ENCODE results near the gene KRT79. TPM values are rescaled to one million over a fixed set of nuclear protein-coding genes. Genes with fewer than 3 reads are reported as not detected.

KRT79 gene
- total and polyA plus RNA-seq, 11 donors = 0.24 TPM; not detected in 10

DNA sequence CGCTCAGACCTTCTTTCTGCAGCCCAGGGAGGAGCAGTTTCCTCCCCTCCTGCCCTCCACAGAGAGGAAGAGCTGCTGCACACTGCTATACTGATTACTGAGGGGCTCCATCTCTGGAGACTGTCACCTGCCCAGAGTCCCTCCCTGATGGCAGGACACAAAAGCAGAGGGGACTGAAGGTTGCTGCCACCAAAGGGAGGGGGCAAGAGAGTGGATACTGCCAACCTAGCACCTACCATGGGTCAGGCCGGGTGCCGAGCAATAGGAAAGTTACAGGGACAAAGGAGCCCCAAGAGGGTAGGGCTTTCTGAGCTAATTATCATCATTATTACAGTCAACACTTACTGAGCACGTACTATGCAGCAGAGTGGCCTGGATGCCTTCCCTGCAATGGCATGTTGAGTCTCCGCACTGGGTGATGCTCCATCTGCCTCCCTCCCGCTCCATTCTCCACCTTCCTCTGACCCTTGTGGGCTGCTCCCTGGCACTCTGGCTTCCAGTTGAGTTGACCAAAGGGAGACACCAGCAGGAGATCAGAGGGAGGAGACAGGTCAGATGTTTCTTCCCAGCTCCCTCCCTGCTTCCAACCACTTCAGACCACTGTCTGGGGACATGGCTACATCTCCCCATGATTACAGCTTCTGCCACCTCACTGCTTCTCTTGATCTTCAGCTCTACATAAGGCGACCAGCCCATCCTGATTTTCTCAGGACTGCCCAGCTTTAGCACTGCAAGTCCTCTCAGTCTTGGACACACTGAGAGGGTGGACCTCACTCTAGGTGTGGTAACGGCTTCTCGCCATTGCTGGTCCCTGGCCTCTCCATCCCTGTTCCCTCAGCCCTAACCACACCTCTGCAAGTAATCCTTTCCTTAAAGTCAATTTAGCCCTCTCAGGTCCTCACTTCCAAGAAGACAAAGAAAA lies 2.6 kb upstream of the KRT79 start:
- no peak overlapping the region for H3K27ac ChIP-seq
- H3K4me3 ChIP-seq = no peak overlapping the region
- ATAC-seq = no peak
- H3K36me3 ChIP-seq = no peaks in the 10 kb centered on the region
- no peak for TF ChIP-seq POLR2A (IDR thresholded peaks at IDR 0.05)
- TF ChIP-seq, protein P1, sequence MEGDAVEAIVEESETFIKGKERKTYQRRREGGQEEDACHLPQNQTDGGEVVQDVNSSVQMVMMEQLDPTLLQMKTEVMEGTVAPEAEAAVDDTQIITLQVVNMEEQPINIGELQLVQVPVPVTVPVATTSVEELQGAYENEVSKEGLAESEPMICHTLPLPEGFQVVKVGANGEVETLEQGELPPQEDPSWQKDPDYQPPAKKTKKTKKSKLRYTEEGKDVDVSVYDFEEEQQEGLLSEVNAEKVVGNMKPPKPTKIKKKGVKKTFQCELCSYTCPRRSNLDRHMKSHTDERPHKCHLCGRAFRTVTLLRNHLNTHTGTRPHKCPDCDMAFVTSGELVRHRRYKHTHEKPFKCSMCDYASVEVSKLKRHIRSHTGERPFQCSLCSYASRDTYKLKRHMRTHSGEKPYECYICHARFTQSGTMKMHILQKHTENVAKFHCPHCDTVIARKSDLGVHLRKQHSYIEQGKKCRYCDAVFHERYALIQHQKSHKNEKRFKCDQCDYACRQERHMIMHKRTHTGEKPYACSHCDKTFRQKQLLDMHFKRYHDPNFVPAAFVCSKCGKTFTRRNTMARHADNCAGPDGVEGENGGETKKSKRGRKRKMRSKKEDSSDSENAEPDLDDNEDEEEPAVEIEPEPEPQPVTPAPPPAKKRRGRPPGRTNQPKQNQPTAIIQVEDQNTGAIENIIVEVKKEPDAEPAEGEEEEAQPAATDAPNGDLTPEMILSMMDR (IDR thresholded peaks at IDR 0.05) = no peak
- DNase-seq = no peak
- H3K4me1 ChIP-seq = no peaks in the 10 kb centered on the region
- peaks cover 0 to 34% (median 0%) of the 10 kb centered on the region in 9 donors for H3K27me3 ChIP-seq
- intact Hi-C loops (cut with DNase I) = no loop called here
- WGBS, 4 donors = 80 to 89% (median 86%) methylated on average over 7 to 9 of the region's 9 CpGs
- no peaks in the 10 kb centered on the region for H3K9me3 ChIP-seq

GRCh38 chr12:52836042-52836466 lies 1.9 kb upstream of the KRT79 start:
- no peak for ATAC-seq
- intact Hi-C loops (cut with DNase I) = no loop called here
- WGBS, 4 donors = 64 to 70% (median 67%) methylated on average over 5 to 7 of the region's 7 CpGs
- no peaks in the 10 kb centered on the region for H3K9me3 ChIP-seq
- DNase-seq = no peak
- no peaks in the 10 kb centered on the region for H3K36me3 ChIP-seq
- H3K4me1 ChIP-seq = no peaks in the 10 kb centered on the region
- no peak overlapping the region for H3K27ac ChIP-seq
- TF ChIP-seq POLR2A (IDR thresholded peaks at IDR 0.05) = no peak
- TF ChIP-seq, protein P1 (IDR thresholded peaks at IDR 0.05) = no peak
- no peak overlapping the region for H3K4me3 ChIP-seq
- peaks cover 0 to 34% (median 0%) of the 10 kb centered on the region in 9 donors for H3K27me3 ChIP-seq

DNA sequence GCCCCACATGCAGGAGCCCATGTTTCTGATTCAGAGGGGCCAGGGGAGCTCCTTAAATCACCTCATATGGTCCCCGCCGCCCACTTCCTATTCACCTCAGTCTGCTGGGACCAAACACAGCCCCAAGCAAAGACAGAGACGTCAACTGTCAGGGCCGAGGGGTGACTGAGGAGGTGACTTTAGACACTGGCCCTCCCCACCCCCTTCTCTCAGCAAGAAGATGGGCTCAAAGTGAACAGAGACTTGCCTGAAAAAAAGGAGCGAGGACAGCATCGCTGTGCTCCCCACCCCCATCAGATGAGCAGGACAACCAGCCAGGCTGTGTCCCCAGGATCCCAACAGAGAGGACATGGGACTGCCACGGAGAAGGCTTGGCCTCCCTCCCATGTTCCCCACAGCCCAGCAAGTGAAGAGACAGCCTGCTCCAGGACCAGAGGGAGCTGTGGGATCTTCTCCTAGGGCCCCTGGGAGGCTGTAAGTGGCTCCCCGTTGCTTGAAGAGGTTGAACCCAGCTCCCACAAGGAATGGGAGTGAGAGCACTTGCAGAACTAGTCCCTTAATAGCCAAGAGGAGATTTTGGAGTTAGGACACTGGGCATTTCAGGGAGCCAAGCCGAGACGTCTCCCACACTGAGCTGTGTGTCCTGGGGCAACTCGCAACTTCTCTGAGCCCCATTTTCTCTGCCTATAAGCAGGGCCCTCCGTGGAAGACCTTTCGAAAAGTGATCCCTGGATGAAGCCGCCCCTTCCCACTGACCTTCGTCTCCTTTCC lies 1.3 kb upstream of the KRT79 start:
- 65 to 81% (median 76%) methylated on average over 14 to 15 of the region's 15 CpGs for WGBS, 4 donors
- H3K9me3 ChIP-seq = no peaks in the 10 kb centered on the region
- no peak overlapping the region for H3K27ac ChIP-seq
- DNase-seq (no peak), ATAC-seq (no peak)
- TF ChIP-seq, protein P1 (IDR thresholded peaks at IDR 0.05) = no peak
- TF ChIP-seq POLR2A (IDR thresholded peaks at IDR 0.05) = no peak
- H3K27me3 ChIP-seq = peaks cover 0 to 34% (median 0%) of the 10 kb centered on the region in 9 donors
- intact Hi-C loops (cut with DNase I) = no loop called here
- no peaks in the 10 kb centered on the region for H3K4me1 ChIP-seq
- no peaks in the 10 kb centered on the region for H3K36me3 ChIP-seq
- H3K4me3 ChIP-seq = no peak overlapping the region

DNA sequence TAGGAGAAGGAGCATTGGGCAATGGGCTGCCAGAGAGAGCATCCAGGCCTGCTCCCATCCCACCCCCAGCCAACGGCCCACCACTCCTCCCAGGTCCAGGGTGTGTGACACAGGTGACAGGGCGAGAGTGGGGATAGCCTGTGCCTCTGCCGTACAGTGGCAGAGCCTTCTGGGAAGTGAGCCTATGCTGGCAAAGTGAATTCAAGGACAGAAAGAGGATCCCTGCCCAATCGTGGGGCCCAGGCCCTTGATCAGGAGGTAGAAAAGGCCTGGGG lies 553 bp upstream of the KRT79 start:
- intact Hi-C loops (cut with DNase I) = no loop called here
- no peaks in the 10 kb centered on the region for H3K36me3 ChIP-seq
- DNase-seq (no peak), ATAC-seq (no peak)
- no peak overlapping the region for H3K27ac ChIP-seq
- peaks cover 0 to 32% (median 0%) of the 10 kb centered on the region in 9 donors for H3K27me3 ChIP-seq
- H3K9me3 ChIP-seq = no peaks in the 10 kb centered on the region
- no peaks in the 10 kb centered on the region for H3K4me1 ChIP-seq
- WGBS, 4 donors = 66 to 73% (median 70%) methylated on average over 4 of the region's 4 CpGs; no CpG with 5 or more reads in 1 of the 4 donors
- no peak overlapping the region for H3K4me3 ChIP-seq
- TF ChIP-seq POLR2A (IDR thresholded peaks at IDR 0.05) = no peak
- TF ChIP-seq, protein P1 (IDR thresholded peaks at IDR 0.05) = no peak

All from heart left ventricle (tissue), 16 donors.